SU-DHL-6 (cell line): ENCODE results near the gene CDCP2.

Experiments used
- H2AFZ ChIP-seq: fragments of 200-600 bp; sonication (generic); 2 replicates; pipeline ENCODE4 v1.6.1; 2014; ENCODE audit warnings: low read depth, mild to moderate bottlenecking, moderate library complexity, mixed read lengths, antibody characterized with exemption, low read length; ENCODE audit not compliant: severe bottlenecking
- H3F3A ChIP-seq: fragments of 200-600 bp; shearing (Covaris generic); 2 replicates; pipeline ENCODE4 v1.6.0; 2016; ENCODE audit warnings: antibody characterized with exemption, mild to moderate bottlenecking; ENCODE audit not compliant: insufficient read depth
- H3K27ac ChIP-seq: fragments of 200-600 bp; sonication (generic); 2 replicates; pipeline ENCODE4 v1.5.1; 2016; ENCODE audit warnings: low read depth, mild to moderate bottlenecking, low read length, moderate library complexity, mixed read lengths
- H3K27me3 ChIP-seq: fragments of 200-600 bp; sonication (generic), shearing (Covaris generic); 2 replicates; pipeline ENCODE4 v1.6.0; 2014; ENCODE audit warnings: mild to moderate bottlenecking, low read length
- H3K36me3 ChIP-seq: fragments of 200-600 bp; sonication (generic); 2 replicates; pipeline ENCODE4 v1.6.1; 2014; ENCODE audit warnings: mild to moderate bottlenecking, low read length, mixed read lengths
- H3K4me2 ChIP-seq: fragments of 300-600, 200-600 bp; shearing (Covaris generic), sonication (generic); 2 replicates; pipeline ENCODE4 v1.6.0; 2014; ENCODE audit warnings: low read length, low read depth, mild to moderate bottlenecking; ENCODE audit not compliant: poor library complexity, severe bottlenecking
- H3K4me3 ChIP-seq: fragments of 200-600 bp; sonication (generic); 2 replicates; pipeline ENCODE4 v1.5.1; 2014; ENCODE audit warnings: antibody characterized with exemption, low read length, mild to moderate bottlenecking, mixed read lengths; ENCODE audit not compliant: insufficient read depth, poor library complexity, severe bottlenecking
- H3K79me2 ChIP-seq: fragments of 200-600 bp; sonication (generic); 2 replicates; pipeline ENCODE4 v1.6.1; 2014; ENCODE audit warnings: mild to moderate bottlenecking, low read length, moderate library complexity; ENCODE audit not compliant: insufficient read depth
- H3K9ac ChIP-seq: fragments of 200-600 bp; sonication (generic); 2 replicates; pipeline ENCODE4 v1.7.0; 2014; ENCODE audit warnings: mild to moderate bottlenecking, low read length
- H3K9me2 ChIP-seq: fragments of 200-600 bp; sonication (generic); replicated peaks from 2 replicates; pipeline ENCODE4 v1.6.1; 2014; ENCODE audit warnings: low read length; ENCODE audit not compliant: insufficient read depth
- H3K9me3 ChIP-seq: fragments of 200-600 bp; sonication (generic); 2 replicates; pipeline ENCODE4 v1.6.1; 2014; ENCODE audit warnings: low read length, mixed read lengths; ENCODE audit not compliant: insufficient read depth
- H4K20me1 ChIP-seq: fragments of 200-600 bp; sonication (generic); 2 replicates; pipeline ENCODE4 v1.6.1; 2014; ENCODE audit warnings: low read depth, mild to moderate bottlenecking, antibody characterized with exemption, low read length, moderate library complexity, mixed read lengths
- EZH2phosphoT487 ChIP-seq: fragments of 200-600 bp; sonication (generic), shearing (Covaris generic); conservative IDR thresholded peaks from 2 replicates; pipeline ENCODE4 v1.6.1; 2018; ENCODE audit warnings: mild to moderate bottlenecking, antibody characterized with exemption, low read length, moderate library complexity, mixed read lengths
- TF ChIP-seq, protein P1 (sequence below): fragments of 200-600 bp; sonication (generic); IDR thresholded peaks from one replicate; pipeline ENCODE4 v1.5.1; 2017; ENCODE audit warnings: antibody characterized with exemption, mild to moderate bottlenecking, low read length, moderate library complexity; ENCODE audit not compliant: insufficient read depth, poor library complexity, severe bottlenecking

The CDCP2 gene

DNA sequence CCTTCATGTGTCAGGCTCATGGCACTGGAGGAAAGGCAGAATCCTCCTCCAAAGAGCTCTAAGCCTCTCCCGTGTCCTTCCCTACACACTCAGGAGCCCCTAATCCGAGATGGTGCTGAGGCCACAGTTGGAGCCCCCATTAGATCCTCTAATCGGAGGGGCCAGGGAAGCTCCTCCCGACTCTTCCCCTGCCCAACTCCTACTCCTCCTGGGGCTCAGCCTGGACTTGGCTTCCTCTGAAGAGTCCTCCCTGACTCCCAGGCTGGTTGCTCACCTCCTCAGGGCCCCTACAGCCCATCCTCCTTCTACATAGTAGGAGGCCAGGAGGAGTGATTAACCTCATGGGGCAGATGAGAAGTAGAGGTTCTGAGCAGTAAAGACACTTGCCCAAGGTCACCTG is 21.3 kb upstream of the CDCP2 start:
- TF ChIP-seq EZH2phosphoT487: no peak
- TF ChIP-seq, protein P1, sequence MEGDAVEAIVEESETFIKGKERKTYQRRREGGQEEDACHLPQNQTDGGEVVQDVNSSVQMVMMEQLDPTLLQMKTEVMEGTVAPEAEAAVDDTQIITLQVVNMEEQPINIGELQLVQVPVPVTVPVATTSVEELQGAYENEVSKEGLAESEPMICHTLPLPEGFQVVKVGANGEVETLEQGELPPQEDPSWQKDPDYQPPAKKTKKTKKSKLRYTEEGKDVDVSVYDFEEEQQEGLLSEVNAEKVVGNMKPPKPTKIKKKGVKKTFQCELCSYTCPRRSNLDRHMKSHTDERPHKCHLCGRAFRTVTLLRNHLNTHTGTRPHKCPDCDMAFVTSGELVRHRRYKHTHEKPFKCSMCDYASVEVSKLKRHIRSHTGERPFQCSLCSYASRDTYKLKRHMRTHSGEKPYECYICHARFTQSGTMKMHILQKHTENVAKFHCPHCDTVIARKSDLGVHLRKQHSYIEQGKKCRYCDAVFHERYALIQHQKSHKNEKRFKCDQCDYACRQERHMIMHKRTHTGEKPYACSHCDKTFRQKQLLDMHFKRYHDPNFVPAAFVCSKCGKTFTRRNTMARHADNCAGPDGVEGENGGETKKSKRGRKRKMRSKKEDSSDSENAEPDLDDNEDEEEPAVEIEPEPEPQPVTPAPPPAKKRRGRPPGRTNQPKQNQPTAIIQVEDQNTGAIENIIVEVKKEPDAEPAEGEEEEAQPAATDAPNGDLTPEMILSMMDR: no peak
- H3K9me2 ChIP-seq: no peaks in the 10 kb centered on the region
- no peak overlapping the region for H3K4me3 ChIP-seq
- H4K20me1 ChIP-seq: no peaks in the 10 kb centered on the region
- no peaks in the 10 kb centered on the region for H3F3A ChIP-seq
- H3K4me2 ChIP-seq: no peak overlapping the region
- H3K27me3 ChIP-seq: no peaks in the 10 kb centered on the region
- no peaks in the 10 kb centered on the region for H3K9me3 ChIP-seq
- H3K27ac ChIP-seq: no peak overlapping the region
- H3K79me2 ChIP-seq: no peaks in the 10 kb centered on the region
- H2AFZ ChIP-seq: no peak overlapping the region
- no peaks in the 10 kb centered on the region for H3K36me3 ChIP-seq
- H3K9ac ChIP-seq: no peak overlapping the region

GRCh38 chr1:54173681-54174080 is 20.9 kb upstream of the CDCP2 start:
- Histone ChIP-seq H3K27ac (no peak overlapping the region), H3F3A (no peaks in the 10 kb centered on the region), H2AFZ (no peak overlapping the region), H3K9me2 (no peaks in the 10 kb centered on the region), H4K20me1 (no peaks in the 10 kb centered on the region), H3K9ac (no peak overlapping the region), H3K4me2 (no peak overlapping the region), H3K36me3 (no peaks in the 10 kb centered on the region), H3K4me3 (no peak overlapping the region), H3K79me2 (no peaks in the 10 kb centered on the region), H3K27me3 (no peaks in the 10 kb centered on the region), H3K9me3 (no peaks in the 10 kb centered on the region)
- TF ChIP-seq EZH2phosphoT487: no peak
- TF ChIP-seq, protein P1: no peak

GRCh38 chr1:54172614-54173599 is 20.1 kb upstream of the CDCP2 start:
- no peak overlapping the region for H2AFZ ChIP-seq
- no peaks in the 10 kb centered on the region for H3K9me2 ChIP-seq
- no peaks in the 10 kb centered on the region for H3K79me2 ChIP-seq
- no peaks in the 10 kb centered on the region for H3K36me3 ChIP-seq
- no peaks in the 10 kb centered on the region for H3F3A ChIP-seq
- no peak for TF ChIP-seq EZH2phosphoT487
- TF ChIP-seq, protein P1: no peak
- no peaks in the 10 kb centered on the region for H4K20me1 ChIP-seq
- no peak overlapping the region for H3K27ac ChIP-seq
- H3K9ac ChIP-seq: no peak overlapping the region
- H3K4me3 ChIP-seq: no peak overlapping the region
- H3K27me3 ChIP-seq: no peaks in the 10 kb centered on the region
- H3K9me3 ChIP-seq: no peaks in the 10 kb centered on the region
- no peak overlapping the region for H3K4me2 ChIP-seq
